HG02884 (cell line): ENCODE measurements around the gene RBMS1.

Source experiments
- ATAC-seq: cut with Tn5 transposase; IDR thresholded peaks from one replicate; pipeline ENCODE4 v1.9.1; 2021; ENCODE audit warnings: mild to moderate bottlenecking, moderate library complexity; ENCODE audit not compliant: unreplicated experiment

The RBMS1 gene

GRCh38 chr2:160264308-160264707 is 229.3 kb downstream of the RBMS1 start:
- ATAC-seq = no peak

DNA sequence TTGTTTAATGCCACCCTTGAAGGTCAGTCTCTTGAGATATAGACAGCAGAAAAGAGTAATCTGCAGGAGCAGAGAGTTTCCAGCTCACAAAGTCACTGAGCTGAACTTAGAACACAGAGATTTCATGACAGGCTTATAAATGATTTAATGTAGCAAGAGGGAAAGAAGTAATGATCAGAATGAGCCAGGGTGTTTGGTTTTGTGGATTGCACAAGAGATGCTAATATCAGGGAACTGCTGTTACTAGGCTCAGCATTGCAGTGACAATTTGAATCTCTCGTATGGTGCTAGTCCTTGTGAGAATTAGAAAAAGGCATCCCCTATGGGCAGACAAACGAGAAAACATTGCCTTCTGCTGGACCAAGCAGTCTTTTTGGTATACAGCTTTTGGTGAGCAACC is 231.9 kb downstream of the RBMS1 start:
- no peak for ATAC-seq

DNA sequence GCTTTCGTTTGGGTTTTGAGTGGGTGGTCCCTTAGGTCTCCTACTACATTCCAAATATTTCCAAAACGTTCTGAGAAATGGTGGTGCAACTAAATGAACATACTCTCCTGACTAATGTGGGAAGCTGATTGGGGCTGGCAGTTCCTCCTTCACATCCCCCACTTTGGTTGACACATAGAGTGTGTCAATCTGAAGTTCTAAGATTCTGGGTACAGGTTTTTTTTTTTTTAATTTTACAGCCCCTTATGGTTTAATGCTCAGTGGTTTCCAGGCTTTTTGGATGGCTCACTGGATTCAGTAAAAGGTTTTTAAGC is 235.2 kb downstream of the RBMS1 start:
- ATAC-seq = no peak

DNA sequence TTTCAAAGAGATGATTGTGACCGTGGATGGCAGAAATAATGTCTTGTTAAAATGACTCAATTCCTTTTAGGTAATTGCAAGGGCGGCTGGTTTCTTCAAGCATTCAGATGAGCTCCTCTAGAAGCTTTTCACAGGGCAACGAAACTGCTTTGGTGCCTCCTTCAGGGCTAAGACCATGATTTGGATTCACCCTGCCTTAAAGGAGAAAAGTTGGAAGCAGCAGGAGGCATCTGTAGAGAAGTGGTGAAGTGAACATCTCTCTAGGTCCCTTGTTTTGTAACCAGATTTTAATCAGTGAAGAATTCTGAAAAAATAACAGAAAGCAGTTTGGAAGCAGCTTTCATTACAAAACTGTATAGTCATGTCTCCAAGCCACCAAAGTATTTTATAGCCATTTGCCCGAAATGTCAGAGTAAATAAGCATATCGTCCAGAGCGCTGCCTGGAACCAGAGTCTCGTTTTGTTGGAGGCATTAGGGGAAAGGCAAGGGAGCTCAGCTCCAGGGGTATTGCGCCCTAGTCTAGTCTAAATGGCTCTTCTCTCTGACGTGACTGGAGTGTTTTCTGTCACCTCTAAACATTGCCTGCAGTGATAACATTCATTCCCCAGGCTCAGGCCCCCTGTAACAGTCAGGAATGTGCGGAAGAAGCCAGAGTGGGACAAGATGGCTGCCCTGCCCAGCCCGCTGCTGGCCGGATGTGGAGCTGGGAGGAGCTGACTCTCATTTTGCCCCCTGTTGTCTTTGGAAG is 235.7 kb downstream of the RBMS1 start:
- ATAC-seq = no peak

GRCh38 chr2:160257041-160257742 is 236.4 kb downstream of the RBMS1 start:
- ATAC-seq = no peak

DNA sequence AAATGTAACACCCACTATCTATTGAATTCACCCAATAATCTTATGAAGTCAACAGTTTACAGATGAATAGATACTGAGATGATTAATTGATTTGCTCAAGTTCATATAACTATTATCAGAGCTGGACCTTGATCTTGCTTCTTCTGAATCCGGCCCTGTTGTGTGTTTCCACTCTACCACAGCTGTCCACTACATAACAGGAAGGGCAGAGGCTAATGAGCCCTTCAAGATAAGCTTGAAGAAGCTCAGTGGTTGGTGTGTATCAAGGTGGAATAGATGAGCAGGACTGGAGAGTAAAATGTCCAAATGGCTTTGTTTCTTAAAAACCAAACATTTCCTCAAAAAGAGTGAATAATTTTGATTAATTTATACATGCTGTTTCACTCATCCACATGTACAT is 237.1 kb downstream of the RBMS1 start:
- ATAC-seq = no peak

- ATAC-seq = no peak
Observed at GRCh38 chr2:160255408-160255807, 238.2 kb downstream of the RBMS1 start.

DNA sequence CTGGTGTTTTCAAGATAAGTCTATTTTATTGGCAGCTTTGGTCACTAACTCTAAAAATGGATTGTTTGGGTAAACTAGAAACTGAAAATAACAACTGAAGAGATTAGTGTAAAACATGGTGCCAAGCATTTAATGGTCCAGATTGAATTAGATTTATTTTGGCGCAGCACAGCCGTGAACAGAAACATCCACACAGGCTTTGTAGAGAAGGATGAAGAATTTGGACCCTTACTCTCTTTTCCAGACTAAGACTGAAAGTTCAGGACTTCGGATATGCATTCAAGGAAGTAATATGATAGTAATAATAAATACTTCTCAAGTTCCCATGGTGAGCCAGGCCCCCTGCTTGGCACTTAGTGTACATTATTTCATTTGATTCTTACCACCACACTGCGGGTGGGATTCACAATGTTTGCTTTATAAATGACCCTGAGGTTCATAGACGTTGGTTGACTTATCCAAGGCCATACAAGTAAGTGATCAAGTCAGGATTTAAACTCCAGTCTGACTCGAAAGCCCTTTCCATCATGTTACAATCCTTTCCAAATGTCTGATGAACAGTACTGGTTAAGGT is 239.3 kb downstream of the RBMS1 start:
- no peak for ATAC-seq

DNA sequence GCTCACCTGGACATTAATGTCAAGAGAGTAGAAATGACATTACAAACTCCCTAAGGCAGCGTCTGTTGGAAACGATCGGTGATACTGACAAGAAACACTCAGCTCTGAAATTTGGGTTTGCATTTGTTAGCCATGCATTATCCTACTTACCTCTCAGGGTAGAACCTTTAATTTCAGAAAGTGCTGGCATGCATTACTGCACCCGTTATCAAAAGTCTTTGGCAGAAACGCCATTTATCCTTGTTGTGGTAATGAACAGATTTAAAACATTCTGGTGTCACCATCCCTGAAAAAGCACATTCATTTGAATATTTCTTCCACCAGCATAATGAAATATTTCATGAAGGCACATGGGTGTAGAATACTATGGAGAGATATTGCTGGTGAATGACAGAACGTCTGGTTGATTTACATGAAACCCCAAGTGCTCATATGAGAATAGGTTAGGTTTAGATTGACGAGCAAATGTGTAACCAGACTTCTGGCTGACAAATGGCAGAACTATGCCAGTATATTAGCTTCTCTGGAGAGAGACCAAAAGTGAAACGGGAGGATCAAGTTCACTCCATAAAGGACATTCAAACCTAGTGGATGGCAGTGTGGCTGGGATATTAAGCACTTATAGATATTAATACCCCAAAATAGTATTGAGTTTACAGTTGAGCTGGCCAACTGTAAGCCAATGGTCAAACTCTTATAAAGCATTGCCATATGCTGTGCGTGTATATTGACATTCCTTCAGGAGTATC is 240.0 kb downstream of the RBMS1 start:
- ATAC-seq = no peak

GRCh38 chr2:160252900-160253299 is 240.7 kb downstream of the RBMS1 start:
- ATAC-seq = no peak

DNA sequence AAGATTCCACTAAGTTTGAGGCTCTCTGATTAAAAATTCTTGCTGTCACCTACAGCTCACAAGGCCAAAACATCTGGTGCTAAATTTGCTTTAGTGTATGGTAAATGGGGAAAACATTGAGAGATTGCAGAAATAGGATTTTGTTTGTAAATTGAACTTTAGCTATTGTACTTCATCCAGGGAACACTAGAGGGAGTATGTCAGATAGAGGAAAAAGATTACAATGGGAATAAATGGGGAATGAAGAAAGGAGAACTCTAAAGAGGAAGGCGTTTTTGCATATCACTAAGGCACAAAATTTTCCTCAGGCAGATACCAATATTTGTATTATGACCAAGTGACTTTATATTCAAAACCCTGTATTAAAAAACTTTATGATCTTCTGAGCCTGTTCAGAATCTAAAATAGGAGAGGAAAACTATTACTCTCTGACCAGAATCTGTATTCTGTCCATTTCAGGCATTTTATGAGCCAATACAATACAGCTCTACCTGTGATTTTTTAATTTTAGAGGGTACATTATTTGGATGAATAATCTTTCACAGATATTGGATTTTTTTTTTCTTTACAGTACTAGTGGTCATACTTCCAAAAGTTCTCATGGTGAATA is 241.2 kb downstream of the RBMS1 start:
- ATAC-seq = no peak

- no peak for ATAC-seq
Observed at GRCh38 chr2:160251569-160251968, 242.0 kb downstream of the RBMS1 start.

GRCh38 chr2:160249876-160250275 is 243.7 kb downstream of the RBMS1 start:
- ATAC-seq = no peak

DNA sequence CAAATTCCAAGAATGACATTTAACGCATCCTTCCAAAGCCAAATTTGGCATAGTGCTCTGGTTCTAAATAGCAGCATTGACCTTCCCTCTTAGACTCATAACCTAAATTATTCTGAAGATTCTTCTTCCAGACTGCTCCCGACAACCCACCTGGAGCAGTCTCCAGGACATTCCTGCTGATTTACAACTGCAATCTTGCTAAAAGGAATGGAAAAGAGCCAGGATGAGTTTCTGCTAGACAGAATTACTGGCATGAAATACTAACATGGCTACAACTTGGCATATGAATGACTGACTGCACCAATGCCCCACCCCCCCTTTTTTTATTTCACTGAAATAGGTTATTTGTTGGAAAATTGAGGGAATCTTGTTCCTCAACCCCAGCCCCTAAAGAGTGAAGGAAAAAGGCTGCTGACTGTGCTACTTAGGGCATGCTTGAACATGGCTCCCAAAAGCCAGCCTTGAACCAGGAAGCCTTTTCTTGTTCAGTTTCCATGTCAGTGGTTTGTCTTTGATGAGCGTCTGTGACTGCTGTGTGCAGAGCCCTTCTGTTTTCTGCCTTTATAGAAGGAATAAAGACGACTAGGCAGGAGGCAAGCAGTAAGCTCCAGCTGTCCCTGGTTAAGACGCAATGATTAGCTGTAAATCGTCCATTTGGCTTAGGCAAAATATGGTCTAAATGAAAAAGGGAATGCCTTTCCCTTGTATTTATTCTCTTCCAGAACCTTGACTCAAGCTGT is 246.1 kb downstream of the RBMS1 start:
- no peak for ATAC-seq

GRCh38 chr2:160246356-160246755 is 247.3 kb downstream of the RBMS1 start:
- no peak for ATAC-seq

DNA sequence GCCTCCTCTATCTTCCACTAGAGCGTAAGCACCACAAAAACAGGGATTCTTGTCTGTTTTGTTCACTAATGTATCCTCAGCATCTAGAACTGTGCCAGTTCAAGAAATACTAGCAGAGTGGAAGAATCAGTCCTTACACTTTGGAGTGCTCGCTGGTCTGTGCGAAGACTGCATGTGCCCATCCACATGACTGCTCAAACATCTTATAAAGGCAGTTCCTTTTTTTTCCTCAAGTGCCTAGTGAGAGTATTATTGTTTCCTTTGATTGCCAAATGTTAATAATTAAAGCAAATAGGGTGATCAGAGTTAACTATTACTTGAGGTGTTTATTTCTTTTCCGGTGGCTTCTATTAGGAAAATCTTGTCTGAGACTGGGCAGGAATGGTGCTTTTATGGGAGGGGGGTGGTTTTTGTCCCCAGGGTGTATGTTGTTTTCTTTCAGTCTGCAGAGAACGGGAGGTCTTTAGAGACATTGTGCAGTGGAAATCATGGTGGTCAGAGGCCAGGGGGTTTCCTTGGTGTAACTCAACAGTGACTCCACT is 247.9 kb downstream of the RBMS1 start:
- no peak for ATAC-seq

- ATAC-seq = no peak
Observed at GRCh38 chr2:160242893-160243564, 250.6 kb downstream of the RBMS1 start.

DNA sequence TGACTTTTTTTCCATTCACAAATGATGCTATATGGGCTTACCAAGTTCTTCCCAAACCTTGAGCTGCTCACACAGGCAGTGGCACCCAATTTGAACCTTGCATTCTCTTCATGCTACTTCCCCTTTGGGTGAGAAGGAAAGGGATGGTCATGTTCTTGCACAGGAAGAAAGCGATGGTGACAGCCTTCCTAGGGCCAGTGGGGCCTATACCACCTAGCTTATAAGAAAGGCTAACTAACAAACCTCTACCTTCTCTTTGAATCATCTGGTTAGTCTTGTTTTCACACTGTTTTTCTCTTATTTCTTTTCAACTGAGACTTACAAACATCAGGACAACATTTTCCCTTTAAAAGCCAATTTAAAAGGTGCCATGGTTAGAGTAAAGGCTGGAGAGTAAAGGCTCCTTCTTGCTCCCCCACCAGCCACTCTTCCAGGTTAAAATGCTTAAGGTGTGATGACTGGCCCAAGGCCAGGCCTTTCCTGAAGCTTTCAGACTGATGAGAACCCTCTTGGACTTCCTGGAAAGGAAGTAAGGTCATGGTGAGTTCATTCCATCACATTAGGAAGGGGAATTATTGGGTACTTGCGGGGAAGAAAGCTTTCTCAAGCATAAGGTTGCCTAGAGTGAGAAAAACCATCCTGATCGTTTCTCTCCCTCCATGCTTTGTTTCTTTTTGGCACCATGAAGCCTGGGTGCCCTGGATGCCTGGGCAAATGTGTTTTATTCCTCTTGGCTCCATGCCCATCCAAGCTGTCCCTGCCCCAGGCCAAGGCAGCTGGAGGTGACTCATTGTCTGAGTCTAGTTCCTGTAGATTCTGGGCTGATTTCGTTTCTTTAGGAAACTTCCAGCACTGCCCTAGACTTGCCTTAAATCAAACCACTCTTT is 252.1 kb downstream of the RBMS1 start:
- ATAC-seq = no peak

DNA sequence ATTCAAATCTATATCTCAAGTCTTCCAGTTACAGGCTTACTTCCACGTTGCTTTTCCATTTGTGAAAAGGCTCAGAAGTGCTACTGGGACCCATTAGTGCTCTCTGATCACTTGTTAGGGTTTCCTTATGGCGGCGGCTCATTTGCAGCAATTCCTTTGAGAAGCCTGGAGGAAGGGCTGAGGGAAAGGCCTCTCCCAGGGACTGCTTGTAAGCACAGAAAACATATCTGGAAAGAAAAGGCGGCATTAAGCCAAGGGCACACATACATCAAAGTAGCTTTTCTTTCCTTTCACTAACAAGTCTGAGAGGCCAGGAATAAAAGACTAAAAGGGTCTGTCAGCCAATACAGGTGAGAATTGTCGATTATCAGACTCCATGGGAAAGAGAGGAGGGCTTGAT is 254.2 kb downstream of the RBMS1 start:
- ATAC-seq = no peak
